ENCODE results near the gene HDAC4. TPM values are rescaled to one million over a fixed set of nuclear protein-coding genes. Genes with fewer than 3 reads are reported as not detected.

HDAC4 gene
- polyA plus RNA-seq, 1 experiment: 4.4 TPM

DNA sequence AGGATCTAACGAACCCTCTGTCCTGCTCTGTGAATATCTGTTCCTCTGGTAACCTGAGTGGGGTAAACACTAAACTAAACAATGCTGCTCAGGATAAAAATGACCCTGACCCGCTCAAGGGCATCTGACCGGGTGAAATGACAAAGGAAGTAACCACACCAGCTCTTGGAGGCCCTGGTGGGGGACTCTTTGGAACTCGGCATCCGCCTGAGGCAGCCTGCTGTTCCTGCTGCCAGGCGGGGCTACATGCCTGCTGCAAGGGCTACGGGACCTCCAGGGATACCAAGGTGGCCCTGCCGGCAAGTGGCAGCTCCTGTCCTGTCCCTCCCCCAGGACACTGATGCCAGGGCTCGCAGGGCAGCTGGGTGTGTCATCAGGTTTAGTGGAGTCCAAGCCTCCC, 273.3 kb downstream of the HDAC4 start:
- no peak for DNase-seq (ENCODE audit: low read depth)
- peaks cover 18% of the 10 kb centered on the region for H3K36me3 ChIP-seq (ENCODE audit: control insufficient read depth, insufficient read depth, low read length)
- no peak for TF ChIP-seq CTCF (IDR thresholded peaks at IDR 0.05; ENCODE audit: insufficient read depth, low read depth, low read length)
- no peak overlapping the region for H3K4me3 ChIP-seq (ENCODE audit: low read depth, low read length)
- H3K27me3 ChIP-seq (ENCODE audit: control insufficient read depth, insufficient read depth, low read length): no peaks in the 10 kb centered on the region
- CTCF ChIA-PET: no interaction called here
- POLR2A ChIA-PET: no interaction called here

- ChIA-PET POLR2A (no interaction called here), CTCF (no interaction called here)
- Histone ChIP-seq H3K4me3 (ENCODE audit: low read depth, low read length) (no peak overlapping the region), H3K27me3 (ENCODE audit: control insufficient read depth, insufficient read depth, low read length) (no peaks in the 10 kb centered on the region), H3K36me3 (ENCODE audit: control insufficient read depth, insufficient read depth, low read length) (peaks cover 17% of the 10 kb centered on the region)
- no peak for TF ChIP-seq CTCF (IDR thresholded peaks at IDR 0.05; ENCODE audit: insufficient read depth, low read depth, low read length)
- no peak for DNase-seq (ENCODE audit: low read depth)
Observed at GRCh38 chr2:239125726-239126675, 274.8 kb downstream of the HDAC4 start.

DNA sequence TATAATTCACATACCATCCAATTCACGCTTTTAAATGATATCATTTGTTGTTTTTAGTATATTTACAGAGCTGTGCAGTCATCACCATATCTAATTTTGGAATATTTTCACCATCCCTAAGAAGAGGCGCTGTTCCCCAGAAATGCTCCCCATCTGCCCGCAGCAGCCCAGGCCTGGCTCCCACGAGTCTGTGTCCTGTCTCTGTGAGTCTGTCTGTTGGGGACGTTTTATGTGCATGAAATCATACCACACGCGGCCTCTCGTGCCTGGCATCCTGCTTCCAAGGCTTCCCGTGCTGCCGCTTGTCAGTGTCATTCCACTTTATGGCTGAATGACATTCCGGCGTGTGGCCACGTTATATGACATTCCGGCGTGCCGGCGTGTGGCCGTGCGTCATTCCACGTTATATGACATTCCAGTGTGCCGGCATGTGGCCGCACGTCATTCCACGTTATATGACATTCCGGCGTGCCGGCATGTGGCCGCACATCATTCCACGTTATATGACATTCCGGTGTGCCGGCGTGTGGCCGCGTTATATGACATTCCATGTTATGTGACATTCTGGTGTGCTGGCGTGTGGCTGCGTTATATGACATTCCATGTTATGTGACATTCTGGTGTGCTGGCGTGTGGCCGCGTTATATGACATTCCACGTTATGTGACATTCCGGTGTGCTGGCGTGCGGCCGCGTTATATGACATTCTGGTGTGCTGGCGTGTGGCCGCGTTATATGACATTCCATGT, 276.5 kb downstream of the HDAC4 start:
- CTCF ChIA-PET: no interaction called here
- H3K4me3 ChIP-seq (ENCODE audit: low read depth, low read length): no peak overlapping the region
- no peaks in the 10 kb centered on the region for H3K27me3 ChIP-seq (ENCODE audit: control insufficient read depth, insufficient read depth, low read length)
- no peak for DNase-seq (ENCODE audit: low read depth)
- no peak for TF ChIP-seq CTCF (IDR thresholded peaks at IDR 0.05; ENCODE audit: insufficient read depth, low read depth, low read length)
- peaks cover 14% of the 10 kb centered on the region for H3K36me3 ChIP-seq (ENCODE audit: control insufficient read depth, insufficient read depth, low read length)
- POLR2A ChIA-PET: no interaction called here

DNA sequence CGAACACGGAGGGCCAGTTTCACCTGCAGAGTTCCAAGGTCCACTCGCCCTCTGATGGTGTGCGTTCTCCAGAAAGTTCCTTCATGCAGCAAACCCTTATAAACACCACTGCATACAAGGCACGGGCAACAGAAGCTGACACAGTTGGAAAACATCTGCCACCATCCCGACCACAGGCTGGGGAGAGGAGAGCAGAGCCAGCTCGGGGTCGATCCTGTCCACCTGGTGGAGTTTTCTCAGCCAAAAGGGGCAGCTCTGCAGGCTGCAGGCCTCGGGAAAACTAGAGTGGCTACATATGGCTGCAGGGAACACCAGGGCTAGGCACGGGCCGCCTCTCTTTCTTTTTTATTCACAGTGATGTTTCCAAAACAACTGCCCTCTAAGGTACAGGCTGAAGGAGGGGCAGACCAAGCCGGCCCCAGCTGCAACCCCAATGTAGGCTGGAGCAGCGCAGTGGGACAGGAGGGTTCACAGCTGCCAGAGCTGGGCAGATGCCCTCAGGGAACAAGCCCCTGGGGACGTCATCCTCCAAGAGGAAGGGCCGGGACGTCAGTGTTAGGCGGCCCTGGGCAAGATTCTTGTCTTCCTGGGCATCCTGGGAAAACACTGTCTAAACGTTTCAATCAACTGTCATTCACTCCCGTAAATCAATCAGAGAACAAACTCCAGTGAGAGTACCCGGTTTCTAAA, 278.3 kb downstream of the HDAC4 start:
- TF ChIP-seq CTCF (IDR thresholded peaks at IDR 0.05; ENCODE audit: insufficient read depth, low read depth, low read length): no peak
- Histone ChIP-seq H3K36me3 (ENCODE audit: control insufficient read depth, insufficient read depth, low read length) (peaks cover 11% of the 10 kb centered on the region), H3K4me3 (ENCODE audit: low read depth, low read length) (no peak overlapping the region), H3K27me3 (ENCODE audit: control insufficient read depth, insufficient read depth, low read length) (no peaks in the 10 kb centered on the region)
- ChIA-PET CTCF (no interaction called here), POLR2A (no interaction called here)
- no peak for DNase-seq (ENCODE audit: low read depth)

- Histone ChIP-seq H3K36me3 (ENCODE audit: control insufficient read depth, insufficient read depth, low read length) (peaks cover 10% of the 10 kb centered on the region), H3K4me3 (ENCODE audit: low read depth, low read length) (no peak overlapping the region), H3K27me3 (ENCODE audit: control insufficient read depth, insufficient read depth, low read length) (no peaks in the 10 kb centered on the region)
- POLR2A ChIA-PET: no interaction called here
- CTCF ChIA-PET: no interaction called here
- no peak for TF ChIP-seq CTCF (IDR thresholded peaks at IDR 0.05; ENCODE audit: insufficient read depth, low read depth, low read length)
- no peak for DNase-seq (ENCODE audit: low read depth)
Observed at GRCh38 chr2:239121600-239122012, 279.2 kb downstream of the HDAC4 start.
